GM12878 (cell line): Measurements from ENCODE around the gene HIVEP1. TPM values are rescaled to one million over a fixed set of nuclear protein-coding genes. Genes with fewer than 3 reads are reported as not detected.

ENCODE experiments used
- ATAC-seq: fragments of 200-7000 bp; cut with Tn5 transposase; 3 replicates; pipeline ENCODE4 v1.9.1; 2020; ENCODE audit warnings: mild to moderate bottlenecking, moderate library complexity
- BruUV-seq: library from RNA; stranded (reverse); fragments of 400-500 nt; replicated peaks from 2 replicates; lab custom pipeline; 2021; lab: Mats Ljungman, UMichigan
- CTCF ChIA-PET: fragments of 300-600 bp; sonication (Branson Sonifier 250); formaldehyde crosslinking; extraction: SDS; loops from one replicate; lab custom pipeline; 2021; ENCODE audit warnings: inconsistent platforms; lab: Yijun Ruan, JAX
- POLR2A ChIA-PET: fragments of 350-600 bp; formaldehyde crosslinking; extraction: SDS; loops from one replicate; lab custom pipeline; 2021; ENCODE audit warnings: inconsistent platforms; lab: Charles Lee
- RAD21 ChIA-PET: fragments of 300-600 bp; sonication (Branson Sonifier 250); formaldehyde crosslinking; loops from one replicate; lab custom pipeline; 2023; ENCODE audit warnings: antibody characterized with exemption; ENCODE audit not compliant: unreplicated experiment; lab: Charles Lee
- SMC1A ChIA-PET: fragments of 300-600 bp; sonication (Branson Sonifier 250); formaldehyde crosslinking; loops from one replicate; lab custom pipeline; 2023; ENCODE audit not compliant: unreplicated experiment, uncharacterized antibody; lab: Charles Lee
- DNase-seq: peaks from one replicate; pipeline ENCODE4 v3.0.0-alpha.2; 2011; ENCODE audit warnings: low read depth, low spot score
- FAIRE-seq: peaks from 3 replicates; lab custom pipeline; 2011; peaks lifted over from hg19 to GRCh38; lab: Jason Lieb, UNC
- H2AFZ ChIP-seq: 2 replicates; pipeline ENCODE4 v1.6.0; 2011; ENCODE audit warnings: low read depth, low read length, control low read depth; ENCODE audit not compliant: control insufficient read depth
- H3K27ac ChIP-seq: 2 replicates; pipeline ENCODE4 v1.5.1; 2011; ENCODE audit warnings: control low read depth; ENCODE audit not compliant: control insufficient read depth, insufficient read depth
- H3K27me3 ChIP-seq, 2 experiments: replicated peaks in 1 of 2; 2 replicates each; pipeline versions ENCODE4 v1.6.0 to v1.6.1; 2011; ENCODE audit warnings: low read length in 1 of 2; ENCODE audit not compliant: control insufficient read depth in 2 of 2, insufficient read depth in 2 of 2
- H3K36me3 ChIP-seq, 2 experiments: 2 replicates each; pipeline ENCODE4 v1.5.1; 2011; ENCODE audit warnings: low read length in 1 of 2; ENCODE audit not compliant: control insufficient read depth in 2 of 2, insufficient read depth in 2 of 2
- H3K4me1 ChIP-seq: 2 replicates; pipeline ENCODE4 v1.6.1; 2011; ENCODE audit warnings: mild to moderate bottlenecking, low read length, moderate library complexity, mixed read lengths; ENCODE audit not compliant: control insufficient read depth, insufficient read depth
- H3K4me2 ChIP-seq: 2 replicates; pipeline ENCODE4 v1.6.0; 2011; ENCODE audit warnings: control low read depth; ENCODE audit not compliant: control insufficient read depth, insufficient read depth
- H3K4me3 ChIP-seq: fragments of 200-600 bp; sonication (generic); 2 replicates; pipeline ENCODE4 v1.5.1; 2016
- H3K79me2 ChIP-seq: 2 replicates; pipeline ENCODE4 v1.6.0; 2011; ENCODE audit warnings: low read length; ENCODE audit not compliant: control insufficient read depth, insufficient read depth
- H3K9ac ChIP-seq: 2 replicates; pipeline ENCODE4 v1.8.0; 2011; ENCODE audit warnings: low read length, control low read depth, mixed read lengths; ENCODE audit not compliant: control insufficient read depth, insufficient read depth
- H3K9me3 ChIP-seq: replicated peaks from 3 replicates; pipeline ENCODE4 v1.5.1; 2011; ENCODE audit warnings: mild to moderate bottlenecking, low read length; ENCODE audit not compliant: control insufficient read depth, insufficient read depth
- H4K20me1 ChIP-seq: 2 replicates; pipeline ENCODE4 v1.6.0; 2011; ENCODE audit not compliant: control insufficient read depth, insufficient read depth
- HDAC2 ChIP-seq: fragments of 200-600 bp; sonication (generic); IDR thresholded peaks from 2 replicates; pipeline ENCODE4 v1.6.1; 2017
- IKZF1 ChIP-seq: fragments of 450-650 bp; conservative IDR thresholded peaks from 2 replicates; pipeline ENCODE4 v1.6.1; 2017; ENCODE audit warnings: antibody characterized with exemption, mild to moderate bottlenecking
- LARP7 ChIP-seq: fragments of 450-650 bp; IDR thresholded peaks from 2 replicates; pipeline ENCODE4 v1.6.1; 2017; ENCODE audit warnings: mild to moderate bottlenecking
- MYB ChIP-seq: fragments of 150-350 bp; IDR thresholded peaks from 2 replicates; pipeline ENCODE4 v1.6.1; 2014; ENCODE audit warnings: mild to moderate bottlenecking, low read depth, low read length, borderline replicate concordance
- SMARCA5 ChIP-seq: fragments of 450-650 bp; IDR thresholded peaks from 2 replicates; pipeline ENCODE4 v1.6.1; 2017; ENCODE audit warnings: mild to moderate bottlenecking
- SMC3 ChIP-seq: IDR thresholded peaks from 2 replicates; pipeline ENCODE4 v1.6.1; 2011; ENCODE audit warnings: low read length, improper control_type of control experiment, borderline replicate concordance
- TAF1 ChIP-seq: IDR thresholded peaks from 2 replicates; pipeline ENCODE4 v1.6.1; 2011; ENCODE audit warnings: mild to moderate bottlenecking, low read depth, low read length, borderline replicate concordance
- YY1 ChIP-seq: IDR thresholded peaks from 2 replicates; pipeline ENCODE4 v1.6.1; 2011; ENCODE audit warnings: low read depth, mild to moderate bottlenecking, low read length
- ZBED1 ChIP-seq: IDR thresholded peaks from 2 replicates; pipeline ENCODE4 v1.6.1; 2016; ENCODE audit warnings: borderline replicate concordance
- ZBTB40 ChIP-seq: fragments of 450-650 bp; IDR thresholded peaks from 2 replicates; pipeline ENCODE4 v1.6.1; 2016; ENCODE audit warnings: mild to moderate bottlenecking, moderate library complexity, borderline replicate concordance
- ZNF217 ChIP-seq: fragments of 450-650 bp; IDR thresholded peaks from 2 replicates; pipeline ENCODE4 v1.6.1; 2017; ENCODE audit warnings: antibody characterized with exemption, mild to moderate bottlenecking
- ZNF24 ChIP-seq: fragments of 450-650 bp; IDR thresholded peaks from 2 replicates; pipeline ENCODE4 v1.6.1; 2017; ENCODE audit warnings: antibody characterized with exemption, mild to moderate bottlenecking
- WGBS: methylation state at CpG from one replicate; pipeline ENCODE4 v1.1.6; 2016; ENCODE audit warnings: low lambda C conversion rate; ENCODE audit not compliant: insufficient replicate concordance, insufficient coverage; ENCODE audit errors: missing lambda C conversion rate; 5-methylcytosine and 5-hydroxymethylcytosine counted together
- in situ Hi-C: fragments of 300-500 bp; cut with MboI; formaldehyde crosslinking; loops from 9 replicates; pipeline ENCODE4 v1.14.3; 2018; ENCODE audit warnings: mixed read lengths
- intact Hi-C: fragments of 100-400 bp; cut with micrococcal nuclease; formaldehyde crosslinking; loops from one replicate; pipeline ENCODE4 v1.14.2; 2022; ENCODE audit not compliant: unreplicated experiment
- polyA plus RNA-seq, 11 experiments: library from polyadenylated mRNA; depleted of rRNA in 4 of 11; unstranded in 6 of 11; stranded (reverse) in 5 of 11; fragments of >200 nt; fragmentation: Nextera tagmentation in 4 of 11; fragmentation: Illumina TruSeq in 1 of 11; extraction: Ambion mirVana in 4 of 11; extraction: Trizol in 1 of 11; gene quantifications; 1 replicate in 1 of 11; 2 replicates in 10 of 11; pipeline versions ENCODE4 v1.2.1 to v1.2.3, GENCODE V29; 2011 to 2016; ENCODE audit warnings: inconsistent platforms in 2 of 11, missing spikeins in 2 of 11, low read depth in 1 of 11
- total RNA-seq, 4 experiments: library from RNA; depleted of rRNA in 3 of 4; stranded (reverse); fragments of >200 nt in 3 of 4; fragmentation: Illumina TruSeq in 1 of 4; extraction: Trizol in 1 of 4; gene quantifications; 2 replicates each; pipeline versions ENCODE4 v1.2.1 to v1.2.3, GENCODE V29; 2013 to 2021
- TF ChIP-seq, protein P1 (sequence below): IDR thresholded peaks from 2 replicates; pipeline ENCODE4 v1.6.1; 2012; ENCODE audit warnings: low read depth, low read length, improper control_type of control experiment
- TF ChIP-seq, protein P2 (sequence below): fragments of 450-650 bp; IDR thresholded peaks from 2 replicates; pipeline ENCODE4 v1.6.1; 2016; ENCODE audit warnings: mild to moderate bottlenecking

HIVEP1 gene
- total and polyA plus RNA-seq, 10 of the 15 experiments (the other 5 are each of a cell fraction or from before 2014, with no cell fraction given): 4.3 to 37.5 (median 21.6) TPM

DNA sequence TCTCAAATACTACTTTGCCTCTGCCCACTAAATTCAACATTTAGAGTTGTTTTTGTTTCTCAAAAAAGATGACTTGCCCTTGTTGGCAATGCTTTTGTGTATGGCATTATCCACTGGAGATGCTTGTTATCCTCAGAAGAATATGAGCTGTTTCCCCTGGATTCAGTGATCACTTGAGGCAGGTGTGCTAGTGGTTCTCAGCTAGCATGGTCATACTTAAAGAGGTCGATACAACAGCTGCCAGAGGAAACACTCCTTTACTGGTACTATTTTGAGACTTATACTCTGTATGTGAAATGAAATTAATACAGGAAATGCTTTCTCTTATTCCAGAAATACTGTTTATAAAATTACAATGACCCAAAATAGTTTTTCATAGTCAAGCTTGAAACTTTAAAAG is 122.5 kb downstream of the HIVEP1 start:
- peaks cover 11% of the 10 kb centered on the region; the same call in 1 of the 2 replicates for H3K4me1 ChIP-seq
- POLR2A ChIA-PET: interaction anchor here (0.6 to 1.0 kb wide), 5 partner anchors 9 to 672 kb away, joined by 3 to 5 read pairs (median 3); no protein-coding TSS in a partner anchor
- 55% methylated on average over 1 of the region's 1 CpG for WGBS
- intact Hi-C loops: no loop called here
- no peaks in the 10 kb centered on the region; the same call in 1 of the 3 replicates for H3K9me3 ChIP-seq
- H3K36me3 ChIP-seq: peaks cover 11 to 23% of the 10 kb centered on the region in 2 experiments
- no peak overlapping the region for H3K4me2 ChIP-seq
- H3K27ac ChIP-seq: no peak overlapping the region
- ATAC-seq: no peak
- SMC1A ChIA-PET: interaction anchor here (0.5 to 2.0 kb wide), 11 partner anchors 9 to 912 kb away, joined by 3 to 5 read pairs (median 3); no protein-coding TSS in a partner anchor
- CTCF ChIA-PET: interaction anchor here (0.7 to 1.1 kb wide), 5 partner anchors 9 to 478 kb away, joined by 3 to 4 read pairs (median 3); no protein-coding TSS in a partner anchor
- H3K4me3 ChIP-seq: no peak overlapping the region
- H3K9ac ChIP-seq: no peak overlapping the region
- TF ChIP-seq, protein P1, sequence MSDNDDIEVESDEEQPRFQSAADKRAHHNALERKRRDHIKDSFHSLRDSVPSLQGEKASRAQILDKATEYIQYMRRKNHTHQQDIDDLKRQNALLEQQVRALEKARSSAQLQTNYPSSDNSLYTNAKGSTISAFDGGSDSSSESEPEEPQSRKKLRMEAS: no peak
- TF ChIP-seq YY1 (no peak), ZNF24 (no peak), SMARCA5 (no peak), ZNF217 (no peak), MYB (no peak), TAF1 (no peak), ZBED1 (no peak), ZBTB40 (no peak), IKZF1 (no peak), SMC3 (no peak), LARP7 (no peak), HDAC2 (no peak)
- TF ChIP-seq, protein P2, sequence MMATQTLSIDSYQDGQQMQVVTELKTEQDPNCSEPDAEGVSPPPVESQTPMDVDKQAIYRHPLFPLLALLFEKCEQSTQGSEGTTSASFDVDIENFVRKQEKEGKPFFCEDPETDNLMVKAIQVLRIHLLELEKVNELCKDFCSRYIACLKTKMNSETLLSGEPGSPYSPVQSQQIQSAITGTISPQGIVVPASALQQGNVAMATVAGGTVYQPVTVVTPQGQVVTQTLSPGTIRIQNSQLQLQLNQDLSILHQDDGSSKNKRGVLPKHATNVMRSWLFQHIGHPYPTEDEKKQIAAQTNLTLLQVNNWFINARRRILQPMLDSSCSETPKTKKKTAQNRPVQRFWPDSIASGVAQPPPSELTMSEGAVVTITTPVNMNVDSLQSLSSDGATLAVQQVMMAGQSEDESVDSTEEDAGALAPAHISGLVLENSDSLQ: no peak
- no peak overlapping the region for H2AFZ ChIP-seq
- in situ Hi-C loops: no loop called here
- RAD21 ChIA-PET: interaction anchor here (1.3 to 1.9 kb wide), 4 partner anchors 15 to 74 kb away, joined by 3 to 8 read pairs (median 5); no protein-coding TSS in a partner anchor
- FAIRE-seq: no peak
- no peaks in the 10 kb centered on the region for H3K27me3 ChIP-seq
- no TSS peak for BruUV-seq
- H3K79me2 ChIP-seq: no peaks in the 10 kb centered on the region
- DNase-seq: no peak
- H4K20me1 ChIP-seq: no peaks in the 10 kb centered on the region
